ENCODE data around the gene OR5A1.

OR5A1 gene

DNA sequence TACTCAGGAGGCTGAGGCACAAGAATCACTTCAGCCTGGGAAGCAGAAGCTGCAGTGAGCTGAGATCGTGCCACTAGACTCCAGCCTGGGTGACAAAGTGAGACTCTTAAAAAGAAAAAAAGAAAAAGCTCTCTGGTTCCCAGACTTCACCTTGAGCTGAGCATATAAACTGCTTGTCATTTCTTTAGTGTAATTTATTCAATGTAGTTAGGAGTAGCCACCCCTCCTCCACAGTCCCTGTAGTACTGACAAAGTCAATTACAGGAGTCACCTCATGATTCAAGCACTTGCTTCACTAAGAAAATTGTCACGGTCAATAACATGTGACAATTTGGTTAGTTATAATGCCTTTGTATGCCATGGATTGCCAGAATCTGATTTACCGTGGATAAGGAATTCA, 44.1 kb downstream of the OR5A1 start:
- no peak for DNase-seq
